ENCODE results near the gene GET3. TPM values are rescaled to one million over a fixed set of nuclear protein-coding genes. Genes with fewer than 3 reads are reported as not detected.

GET3 gene
- total RNA-seq, 1 experiment from 2014 or later = 263 TPM

Other genes starting within 250 kb of the GET3 start
- gene ZNF564, start 186.0 kb upstream of the GET3 start, total RNA-seq (2014; rRNA removed; shearing (Covaris generic)) = 6.4 TPM in 2 replicates
- 3.9 and 4.8 TPM in 2 replicates for gene ZNF490, start 126.7 kb upstream of the GET3 start, total RNA-seq (2014; rRNA removed; shearing (Covaris generic))
- gene ZNF791, start 126.6 kb upstream of the GET3 start, total RNA-seq (2014; rRNA removed; shearing (Covaris generic)) = 3.8 and 9.2 TPM in 2 replicates
- gene MAN2B1, start 70.8 kb upstream of the GET3 start, total RNA-seq (2014; rRNA removed; shearing (Covaris generic)) = 30.0 and 58.1 TPM in 2 replicates
- gene WDR83, start 70.7 kb upstream of the GET3 start, total RNA-seq (2014; rRNA removed; shearing (Covaris generic)) = 10.9 and 17.9 TPM in 2 replicates
- gene DHPS, start 55.6 kb upstream of the GET3 start, total RNA-seq (2014; rRNA removed; shearing (Covaris generic)) = 70.6 and 99.0 TPM in 2 replicates
- not detected in 2 replicates for gene GNG14, start 49.5 kb upstream of the GET3 start, total RNA-seq (2014; rRNA removed; shearing (Covaris generic))
- 39.2 and 41.6 TPM in 2 replicates for gene FBXW9, start 40.9 kb upstream of the GET3 start, total RNA-seq (2014; rRNA removed; shearing (Covaris generic))
- 43.9 and 63.1 TPM in 2 replicates for gene TNPO2, start 13.6 kb upstream of the GET3 start, total RNA-seq (2014; rRNA removed; shearing (Covaris generic))
- 621 and 678 TPM in 2 replicates for gene TRIR, start 2.8 kb upstream of the GET3 start, total RNA-seq (2014; rRNA removed; shearing (Covaris generic))
- not detected in 2 replicates for gene BEST2, start 14.3 kb downstream of the GET3 start, total RNA-seq (2014; rRNA removed; shearing (Covaris generic))
- 19.4 and 20.2 TPM in 2 replicates for gene HOOK2, start 38.1 kb downstream of the GET3 start, total RNA-seq (2014; rRNA removed; shearing (Covaris generic))
- 28.3 and 35.9 TPM in 2 replicates for gene JUNB, start 54.0 kb downstream of the GET3 start, total RNA-seq (2014; rRNA removed; shearing (Covaris generic))
- gene PRDX2, start 64.3 kb downstream of the GET3 start, total RNA-seq (2014; rRNA removed; shearing (Covaris generic)) = 290 and 300 TPM in 2 replicates
- gene THSD8, start 64.6 kb downstream of the GET3 start, total RNA-seq (2014; rRNA removed; shearing (Covaris generic)) = not detected in 2 replicates
- 69.1 and 124 TPM in 2 replicates for gene RNASEH2A, start 69.1 kb downstream of the GET3 start, total RNA-seq (2014; rRNA removed; shearing (Covaris generic))
- 5.7 and 8.0 TPM in 2 replicates for gene RTBDN, start 97.1 kb downstream of the GET3 start, total RNA-seq (2014; rRNA removed; shearing (Covaris generic))
- 20.4 and 22.6 TPM in 2 replicates for gene MAST1, start 101.0 kb downstream of the GET3 start, total RNA-seq (2014; rRNA removed; shearing (Covaris generic))
- gene DNASE2, start 144.0 kb downstream of the GET3 start, total RNA-seq (2014; rRNA removed; shearing (Covaris generic)) = 68.1 and 68.4 TPM in 2 replicates
- gene KLF1, start 149.7 kb downstream of the GET3 start, total RNA-seq (2014; rRNA removed; shearing (Covaris generic)) = not detected in 2 replicates
- 90.3 and 125 TPM in 2 replicates for gene GCDH, start 153.7 kb downstream of the GET3 start, total RNA-seq (2014; rRNA removed; shearing (Covaris generic))
- 0.17 and 0.31 TPM in 2 replicates for gene SYCE2, start 181.8 kb downstream of the GET3 start, total RNA-seq (2014; rRNA removed; shearing (Covaris generic))
- 142 and 150 TPM in 2 replicates for gene FARSA, start 196.2 kb downstream of the GET3 start, total RNA-seq (2014; rRNA removed; shearing (Covaris generic))
- gene CALR, start 201.1 kb downstream of the GET3 start, total RNA-seq (2014; rRNA removed; shearing (Covaris generic)) = 1,471 and 1,755 TPM in 2 replicates
- 76.4 and 88.8 TPM in 2 replicates for gene RAD23A, start 208.4 kb downstream of the GET3 start, total RNA-seq (2014; rRNA removed; shearing (Covaris generic))
- gene GADD45GIP1, start 219.7 kb downstream of the GET3 start, total RNA-seq (2014; rRNA removed; shearing (Covaris generic)) = 79.7 and 124 TPM in 2 replicates
- gene DAND5, start 232.1 kb downstream of the GET3 start, total RNA-seq (2014; rRNA removed; shearing (Covaris generic)) = 0.18 TPM in 1 of 2 replicates, not detected in the other